HEK293 (cell line): ENCODE results near the gene RASD2.

Source experiments
- BCL11B ChIP-seq: fragments of 450-650 bp; formaldehyde crosslinking; IDR thresholded peaks from 2 replicates; pipeline ENCODE4 v1.5.1; 2016; ENCODE audit warnings: low read depth, missing biosample characterization, missing genetic modification characterization
- CTCF ChIP-seq: fragments of 450-650 bp; formaldehyde crosslinking; IDR thresholded peaks from 2 replicates; pipeline ENCODE4 v1.5.1; 2016; ENCODE audit warnings: missing biosample characterization, missing genetic modification characterization
- MYNN ChIP-seq: fragments of 450-650 bp; formaldehyde crosslinking; IDR thresholded peaks from 2 replicates; pipeline ENCODE4 v1.5.1; 2016; ENCODE audit warnings: missing biosample characterization, missing genetic modification characterization, borderline replicate concordance
- YY1 ChIP-seq: fragments of 450-650 bp; formaldehyde crosslinking; IDR thresholded peaks from 2 replicates; pipeline ENCODE4 v1.5.1; 2018; ENCODE audit warnings: missing biosample characterization, missing genetic modification characterization
- ZNF133 ChIP-seq: fragments of 450-650 bp; formaldehyde crosslinking; IDR thresholded peaks from 2 replicates; pipeline ENCODE4 v1.5.1; 2016; ENCODE audit warnings: missing biosample characterization, missing genetic modification characterization
- ZNF138 ChIP-seq: fragments of 450-650 bp; formaldehyde crosslinking; IDR thresholded peaks from 2 replicates; pipeline ENCODE4 v1.5.1; 2016; ENCODE audit warnings: missing biosample characterization, missing genetic modification characterization, borderline replicate concordance
- ZNF169 ChIP-seq: fragments of 450-650 bp; formaldehyde crosslinking; IDR thresholded peaks from 2 replicates; pipeline ENCODE4 v1.5.1; 2016; ENCODE audit warnings: missing biosample characterization, missing genetic modification characterization
- ZNF416 ChIP-seq: fragments of 450-650 bp; formaldehyde crosslinking; IDR thresholded peaks from 2 replicates; pipeline ENCODE4 v1.5.1; 2016; ENCODE audit warnings: missing biosample characterization, missing genetic modification characterization
- ZNF600 ChIP-seq: fragments of 450-650 bp; formaldehyde crosslinking; IDR thresholded peaks from 2 replicates; pipeline ENCODE4 v1.5.1; 2016; ENCODE audit warnings: missing biosample characterization, missing genetic modification characterization
- ZNF768 ChIP-seq: fragments of 450-650 bp; formaldehyde crosslinking; IDR thresholded peaks from 2 replicates; pipeline ENCODE4 v1.5.1; 2018; ENCODE audit warnings: missing biosample characterization, mild to moderate bottlenecking, missing genetic modification characterization

GRCh38 chr22:35586771-35587170, 46.1 kb downstream of the RASD2 start:
- no peak for TF ChIP-seq CTCF (tag by site-specific recombination)
- TF ChIP-seq ZNF169 (tag by site-specific recombination): no peak
- TF ChIP-seq YY1: no peak
- TF ChIP-seq ZNF133 (tag by site-specific recombination): no peak
- no peak for TF ChIP-seq ZNF600 (tag by site-specific recombination)
- no peak for TF ChIP-seq ZNF768 (tag by site-specific recombination)
- no peak for TF ChIP-seq ZNF416 (tag by site-specific recombination)
- no peak for TF ChIP-seq MYNN (tag by site-specific recombination)
- TF ChIP-seq ZNF138 (tag by site-specific recombination): no peak
- TF ChIP-seq BCL11B (tag by site-specific recombination): no peak
